MM.1S (cell line): Measurements from ENCODE around the gene ATP2C1.
"Not testable (repeated sequence)": the region's sequence is repeated elsewhere in the genome, so short reads cannot be mapped to it uniquely, and the experiment has no call there.

Experiments used
- DNase-seq: peaks from one replicate; pipeline ENCODE4 v3.0.0-alpha.2; 2015
- H2AFZ ChIP-seq: fragments of 300-600 bp; sonication (generic); 2 replicates; pipeline ENCODE4 v1.6.0; 2016; ENCODE audit warnings: antibody characterized with exemption, low read length
- H3F3A ChIP-seq: fragments of 300-600 bp; sonication (generic); 2 replicates; pipeline ENCODE4 v1.6.1; 2016; ENCODE audit warnings: mild to moderate bottlenecking, antibody characterized with exemption, low read length, moderate library complexity, mixed read lengths; ENCODE audit not compliant: insufficient read depth
- H3K27ac ChIP-seq: fragments of 300-600 bp; sonication (generic); 2 replicates; pipeline ENCODE4 v1.5.1; 2016; ENCODE audit warnings: mild to moderate bottlenecking, low read length
- H3K27me3 ChIP-seq: fragments of 300-600 bp; sonication (generic); replicated peaks from 2 replicates; pipeline ENCODE4 v1.6.0; 2016; ENCODE audit warnings: low read length; ENCODE audit not compliant: insufficient read depth
- H3K36me3 ChIP-seq: fragments of 300-600 bp; sonication (generic); replicated peaks from 2 replicates; pipeline ENCODE4 v1.6.1; 2016; ENCODE audit warnings: mild to moderate bottlenecking, low read length, mixed read lengths; ENCODE audit not compliant: insufficient read depth
- H3K4me1 ChIP-seq: fragments of 300-600 bp; sonication (generic); 2 replicates; pipeline ENCODE4 v1.6.1; 2016; ENCODE audit warnings: low read length, mixed read lengths
- H3K4me2 ChIP-seq: fragments of 300-600 bp; sonication (generic); 2 replicates; pipeline ENCODE4 v1.6.0; 2016; ENCODE audit warnings: low read depth, low read length
- H3K4me3 ChIP-seq: fragments of 300-600 bp; sonication (generic); 2 replicates; pipeline ENCODE4 v1.5.1; 2016; ENCODE audit warnings: low read length, mixed read lengths
- H3K79me2 ChIP-seq: fragments of 300-600 bp; sonication (generic); 2 replicates; pipeline ENCODE4 v1.6.1; 2016; ENCODE audit warnings: mixed run types, low read length, mixed read lengths
- H3K9ac ChIP-seq: fragments of 300-600 bp; sonication (generic); 2 replicates; pipeline ENCODE4 v1.6.1; 2016; ENCODE audit warnings: low read length, mixed read lengths
- H3K9me2 ChIP-seq: fragments of 300-600 bp; sonication (generic); replicated peaks from 2 replicates; pipeline ENCODE4 v1.6.1; 2016; ENCODE audit warnings: mild to moderate bottlenecking, low read length, mixed read lengths; ENCODE audit not compliant: insufficient read depth
- H3K9me3 ChIP-seq: fragments of 300-600 bp; sonication (generic); replicated peaks from 2 replicates; pipeline ENCODE4 v1.6.1; 2016; ENCODE audit warnings: mild to moderate bottlenecking, low read length, mixed read lengths; ENCODE audit not compliant: insufficient read depth
- H4K20me1 ChIP-seq: fragments of 300-600 bp; sonication (generic); 2 replicates; pipeline ENCODE4 v1.6.1; 2016; ENCODE audit warnings: mild to moderate bottlenecking, low read length, moderate library complexity, mixed read lengths; ENCODE audit not compliant: insufficient read depth
- EZH2 ChIP-seq: fragments of 300-600 bp; sonication (generic); optimal IDR thresholded peaks from 2 replicates; pipeline ENCODE3; 2017; ENCODE audit warnings: low read depth, mild to moderate bottlenecking, antibody characterized with exemption, low read length, mixed read lengths
- EZH2phosphoT487 ChIP-seq: fragments of 300-600 bp; sonication (generic); IDR thresholded peaks from 2 replicates; pipeline ENCODE4 v1.6.1; 2018; ENCODE audit warnings: antibody characterized with exemption, low read length
- TF ChIP-seq, protein P1 (sequence below): fragments of 300-600 bp; sonication (generic); IDR thresholded peaks from 2 replicates; pipeline ENCODE4 v1.5.1; 2016; ENCODE audit warnings: antibody characterized with exemption, low read length, mixed read lengths

The ATP2C1 gene

DNA sequence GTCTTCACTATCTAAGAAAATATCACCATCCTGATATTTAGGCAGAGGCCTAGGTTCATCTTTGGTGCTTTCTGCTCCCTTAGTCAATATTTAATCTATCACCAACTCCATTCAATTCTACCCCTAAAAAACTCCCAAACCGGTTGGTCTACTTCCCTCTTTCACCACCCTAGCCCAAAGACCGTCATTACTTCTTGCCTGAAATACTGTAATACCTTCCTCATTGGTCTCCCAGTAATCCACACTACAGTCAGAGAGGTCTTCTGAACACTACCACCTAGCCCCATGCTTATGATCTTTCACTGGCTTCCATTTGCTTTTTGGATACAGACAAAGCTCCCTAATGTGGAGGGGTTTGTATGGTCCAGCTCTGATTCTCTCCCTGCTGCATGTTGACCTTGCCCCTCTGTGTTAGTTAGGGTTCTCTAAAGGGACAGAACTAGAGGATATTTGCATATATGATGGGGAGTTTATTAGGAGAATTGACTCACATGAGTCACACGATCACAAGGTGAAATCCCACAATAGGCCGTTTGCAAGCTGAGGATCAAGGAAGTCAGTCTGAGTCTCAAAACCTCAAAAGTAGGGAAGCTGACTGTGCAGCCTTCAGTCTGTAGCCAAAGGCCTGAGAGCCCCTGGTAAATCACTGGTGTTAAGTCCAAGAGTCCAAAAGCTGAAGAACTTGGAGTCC is 36.4 kb upstream of the ATP2C1 start:
- no peak overlapping the region for H3K9ac ChIP-seq
- TF ChIP-seq EZH2phosphoT487, result no peak
- TF ChIP-seq EZH2, result no peak
- TF ChIP-seq, protein P1, sequence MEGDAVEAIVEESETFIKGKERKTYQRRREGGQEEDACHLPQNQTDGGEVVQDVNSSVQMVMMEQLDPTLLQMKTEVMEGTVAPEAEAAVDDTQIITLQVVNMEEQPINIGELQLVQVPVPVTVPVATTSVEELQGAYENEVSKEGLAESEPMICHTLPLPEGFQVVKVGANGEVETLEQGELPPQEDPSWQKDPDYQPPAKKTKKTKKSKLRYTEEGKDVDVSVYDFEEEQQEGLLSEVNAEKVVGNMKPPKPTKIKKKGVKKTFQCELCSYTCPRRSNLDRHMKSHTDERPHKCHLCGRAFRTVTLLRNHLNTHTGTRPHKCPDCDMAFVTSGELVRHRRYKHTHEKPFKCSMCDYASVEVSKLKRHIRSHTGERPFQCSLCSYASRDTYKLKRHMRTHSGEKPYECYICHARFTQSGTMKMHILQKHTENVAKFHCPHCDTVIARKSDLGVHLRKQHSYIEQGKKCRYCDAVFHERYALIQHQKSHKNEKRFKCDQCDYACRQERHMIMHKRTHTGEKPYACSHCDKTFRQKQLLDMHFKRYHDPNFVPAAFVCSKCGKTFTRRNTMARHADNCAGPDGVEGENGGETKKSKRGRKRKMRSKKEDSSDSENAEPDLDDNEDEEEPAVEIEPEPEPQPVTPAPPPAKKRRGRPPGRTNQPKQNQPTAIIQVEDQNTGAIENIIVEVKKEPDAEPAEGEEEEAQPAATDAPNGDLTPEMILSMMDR, result no peak
- DNase-seq, result no peak
- no peaks in the 10 kb centered on the region for H4K20me1 ChIP-seq
- H3F3A ChIP-seq, result peaks cover 9% of the 10 kb centered on the region; the same call in 1 of the 2 replicates
- H3K9me2 ChIP-seq, result no peaks in the 10 kb centered on the region
- peaks cover 16% of the 10 kb centered on the region; the same call in 1 of the 2 replicates for H3K4me1 ChIP-seq
- H3K4me2 ChIP-seq, result no peak overlapping the region
- H3K27ac ChIP-seq, result no peak overlapping the region
- no peak overlapping the region for H2AFZ ChIP-seq
- peaks cover 96% of the 10 kb centered on the region for H3K79me2 ChIP-seq
- no peaks in the 10 kb centered on the region for H3K27me3 ChIP-seq
- H3K4me3 ChIP-seq, result no peak overlapping the region
- H3K9me3 ChIP-seq, result no peaks in the 10 kb centered on the region
- no peaks in the 10 kb centered on the region for H3K36me3 ChIP-seq

DNA sequence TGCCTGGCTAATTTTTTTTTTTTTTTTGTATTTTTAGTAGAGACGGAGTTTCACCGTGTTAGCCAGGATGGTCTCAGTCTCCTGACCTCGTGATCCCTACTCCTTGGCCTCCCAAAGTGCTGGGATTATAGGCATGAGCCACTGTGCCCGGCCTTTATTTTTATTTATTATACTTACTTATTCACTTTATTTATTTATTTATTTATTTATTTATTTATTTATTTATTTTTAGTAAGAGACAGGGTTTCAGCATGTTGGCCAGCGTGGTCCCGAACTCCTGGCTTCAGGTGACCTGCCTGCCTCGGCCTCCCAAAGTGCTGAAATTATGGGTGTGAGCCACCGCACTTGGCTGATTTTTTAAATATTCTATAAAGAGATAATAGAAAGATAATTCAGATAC is 31.8 kb upstream of the ATP2C1 start:
- H3K79me2 ChIP-seq, result peaks cover 93% of the 10 kb centered on the region

DNA sequence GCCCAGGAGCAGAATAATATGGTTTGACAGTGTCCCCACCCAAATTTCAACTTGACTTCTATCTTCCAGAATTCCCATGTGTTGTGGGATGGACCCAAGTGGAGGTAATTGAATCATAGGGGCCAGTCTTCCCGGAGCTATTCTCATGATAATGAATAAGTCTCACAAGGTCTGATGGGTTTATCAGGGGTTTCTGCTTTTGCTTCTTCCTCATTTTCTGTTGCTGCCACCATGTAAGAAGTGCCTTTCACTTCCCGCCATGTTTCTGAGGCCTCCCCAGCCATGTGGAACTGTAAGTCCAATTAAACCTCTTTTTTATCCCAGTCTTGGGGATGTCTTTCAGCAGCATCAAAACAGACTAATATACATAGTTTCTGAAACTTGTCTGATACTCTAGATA is 28.4 kb upstream of the ATP2C1 start:
- DNase-seq, result no peak
- Histone ChIP-seq H4K20me1 (no peaks in the 10 kb centered on the region), H3K27me3 (no peaks in the 10 kb centered on the region), H3K4me1 (no peaks in the 10 kb centered on the region), H3K79me2 (peaks cover 59% of the 10 kb centered on the region), H3K27ac (no peak overlapping the region), H3F3A (no peaks in the 10 kb centered on the region), H2AFZ (no peak overlapping the region), H3K36me3 (no peaks in the 10 kb centered on the region), H3K4me3 (no peak overlapping the region), H3K4me2 (no peak overlapping the region), H3K9ac (no peak overlapping the region), H3K9me3 (no peaks in the 10 kb centered on the region), H3K9me2 (no peaks in the 10 kb centered on the region)
- TF ChIP-seq, protein P1, result no peak
- TF ChIP-seq EZH2phosphoT487 (no peak), EZH2 (no peak)

More for the DNA sequence above, 31.8 kb upstream of the ATP2C1 start:
- H3K4me1 ChIP-seq, DNase-seq, H3K27ac ChIP-seq, H3K27me3 ChIP-seq, H2AFZ ChIP-seq, H3K36me3 ChIP-seq, H3K4me2 ChIP-seq, H3K9me2 ChIP-seq, H3K9ac ChIP-seq, H3K4me3 ChIP-seq, H3F3A ChIP-seq, H3K9me3 ChIP-seq, H4K20me1 ChIP-seq: not testable (repeated sequence)

DNA sequence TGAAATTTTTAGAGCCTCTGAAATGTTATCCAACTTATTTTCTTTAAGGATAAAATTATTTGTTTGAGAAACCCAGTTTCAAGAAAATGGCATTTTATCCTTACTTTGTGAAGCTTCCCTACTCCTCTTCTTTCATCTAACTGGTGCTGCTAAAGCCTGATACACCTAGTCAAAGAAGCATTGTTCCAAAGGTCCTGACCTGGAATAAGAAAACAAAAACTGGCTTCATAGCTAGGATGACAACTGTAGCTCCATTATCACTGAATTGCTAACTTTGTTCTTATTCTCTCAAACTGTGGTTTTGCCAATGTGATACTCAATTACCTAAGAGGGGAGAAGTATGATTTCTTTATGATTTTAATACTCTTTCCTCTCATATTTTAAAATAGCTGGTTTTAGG is 27.6 kb upstream of the ATP2C1 start:
- H3K4me3 ChIP-seq, result no peak overlapping the region
- H3K9me2 ChIP-seq, result no peaks in the 10 kb centered on the region
- H3K4me1 ChIP-seq, result no peaks in the 10 kb centered on the region
- H3K9me3 ChIP-seq, result no peaks in the 10 kb centered on the region
- peaks cover 51% of the 10 kb centered on the region for H3K79me2 ChIP-seq
- no peaks in the 10 kb centered on the region for H3F3A ChIP-seq
- H3K4me2 ChIP-seq, result no peak overlapping the region
- H2AFZ ChIP-seq, result no peak overlapping the region
- H3K27ac ChIP-seq, result no peak overlapping the region
- H3K9ac ChIP-seq, result no peak overlapping the region
- TF ChIP-seq EZH2phosphoT487, result no peak
- TF ChIP-seq EZH2, result no peak
- TF ChIP-seq, protein P1, result no peak
- no peaks in the 10 kb centered on the region for H3K27me3 ChIP-seq
- no peaks in the 10 kb centered on the region for H4K20me1 ChIP-seq
- DNase-seq, result no peak
- no peaks in the 10 kb centered on the region for H3K36me3 ChIP-seq
